Measurements from ENCODE around the gene MT1G.
"Not testable (repeated sequence)": the region's sequence is repeated elsewhere in the genome, so short reads cannot be mapped to it uniquely, and the experiment has no call there.

MT1G gene

DNA sequence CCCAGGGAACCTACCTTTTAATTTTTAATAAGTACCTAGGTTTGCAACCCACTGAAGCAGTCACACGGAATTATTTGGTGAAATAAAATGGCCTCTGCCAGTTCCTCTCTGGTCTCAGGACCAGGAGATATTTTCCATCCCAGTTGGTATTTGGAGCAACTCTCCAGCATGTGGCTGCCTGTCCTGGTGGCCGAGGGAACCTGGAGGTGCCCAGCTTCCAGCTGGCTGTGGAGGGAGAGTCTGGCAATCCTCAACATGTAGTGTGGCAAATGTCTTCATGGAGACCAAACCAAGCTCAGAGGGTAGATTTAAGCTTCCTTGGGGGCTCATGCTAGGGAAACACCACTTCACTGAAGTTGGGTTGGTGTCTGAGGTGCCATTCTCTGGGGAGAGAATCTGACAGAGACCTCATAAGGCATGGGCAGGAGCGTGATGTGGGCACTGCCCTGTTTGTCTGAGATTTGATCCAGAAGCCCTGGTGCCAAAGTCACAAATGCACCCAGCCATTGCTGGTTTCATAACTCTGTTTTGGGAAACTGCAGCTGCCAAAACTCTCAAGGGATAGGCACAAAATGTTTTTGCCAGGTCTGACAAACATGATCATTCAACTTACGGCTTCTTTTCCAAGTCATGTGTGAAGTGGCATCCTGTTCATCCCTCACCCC is 17.2 kb upstream of the MT1G start:
- no peak for DNase-seq (ENCODE audit: low read depth in 2 of 2)

DNA sequence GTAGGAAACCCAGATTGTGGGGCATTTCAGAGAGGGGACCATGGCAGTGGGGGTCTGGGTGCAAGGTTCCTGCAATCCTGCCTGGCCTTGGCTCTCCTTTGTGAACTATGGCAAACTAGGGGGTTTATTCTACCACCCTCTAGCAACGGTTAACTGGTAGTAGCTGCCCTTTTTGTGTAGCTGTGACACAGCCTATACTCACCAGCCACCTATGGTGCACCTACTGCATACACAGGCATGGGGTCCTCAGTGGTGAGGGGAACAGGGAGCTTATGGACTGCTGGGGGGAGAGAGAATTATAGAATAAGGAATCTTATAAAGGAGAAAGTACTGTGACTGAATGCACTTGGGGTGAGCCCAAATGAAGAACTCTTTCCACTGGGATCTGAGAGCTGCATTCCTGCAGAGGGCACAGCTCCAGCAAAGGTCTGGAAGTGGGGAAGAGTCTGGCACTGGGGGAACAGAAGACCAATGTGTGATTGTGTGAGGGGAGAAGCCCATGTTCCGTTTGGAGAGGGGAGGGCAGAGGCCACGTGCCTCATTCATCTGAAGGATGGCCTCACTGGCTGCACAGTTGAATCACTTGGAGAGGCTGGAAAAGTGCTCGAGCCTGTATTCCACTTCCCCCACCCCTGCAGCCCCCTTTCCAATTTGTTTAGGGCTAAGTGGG is 16.5 kb upstream of the MT1G start:
- DNase-seq (ENCODE audit: low read depth in 2 of 2): no peak

DNA sequence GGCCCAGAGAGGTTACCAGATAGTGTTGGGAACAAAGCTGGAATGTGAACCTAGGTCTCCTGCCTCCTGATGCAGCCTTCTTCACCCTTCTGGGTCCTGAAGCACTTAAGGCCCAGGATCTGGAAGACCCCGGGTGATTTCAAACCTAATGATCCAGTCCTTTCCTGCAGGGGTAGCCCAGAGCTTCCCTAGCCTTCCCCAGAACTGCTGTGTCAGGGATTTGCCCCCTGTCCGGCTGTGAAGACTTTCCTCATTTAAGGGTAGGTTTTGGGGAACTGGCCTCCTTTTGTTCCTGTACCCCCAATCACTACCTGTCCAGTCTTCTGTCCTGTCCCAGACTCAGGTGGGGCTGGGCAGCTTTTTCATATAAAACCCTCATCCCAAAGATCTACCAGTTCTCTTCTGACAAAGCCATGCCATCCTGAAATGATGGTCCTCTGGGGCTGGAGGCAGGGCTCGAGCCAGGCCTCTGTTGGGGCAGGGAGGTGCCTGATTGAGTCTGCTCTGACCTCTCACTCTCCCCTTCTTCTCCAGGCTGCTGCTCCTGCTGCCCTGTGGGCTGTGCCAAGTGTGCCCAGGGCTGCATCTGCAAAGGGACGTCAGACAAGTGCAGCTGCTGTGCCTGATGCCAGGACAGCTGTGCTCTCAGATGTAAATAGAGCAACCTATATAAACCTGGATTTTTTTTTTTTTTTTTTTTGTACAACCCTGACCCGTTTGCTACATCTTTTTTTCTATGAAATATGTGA is 15.7 kb upstream of the MT1G start:
- no peak for DNase-seq (ENCODE audit: low read depth in 2 of 2)

GRCh38 chr16:56682703-56683397 is 15.0 kb upstream of the MT1G start:
- no peak for DNase-seq (ENCODE audit: low read depth in 2 of 2)

DNA sequence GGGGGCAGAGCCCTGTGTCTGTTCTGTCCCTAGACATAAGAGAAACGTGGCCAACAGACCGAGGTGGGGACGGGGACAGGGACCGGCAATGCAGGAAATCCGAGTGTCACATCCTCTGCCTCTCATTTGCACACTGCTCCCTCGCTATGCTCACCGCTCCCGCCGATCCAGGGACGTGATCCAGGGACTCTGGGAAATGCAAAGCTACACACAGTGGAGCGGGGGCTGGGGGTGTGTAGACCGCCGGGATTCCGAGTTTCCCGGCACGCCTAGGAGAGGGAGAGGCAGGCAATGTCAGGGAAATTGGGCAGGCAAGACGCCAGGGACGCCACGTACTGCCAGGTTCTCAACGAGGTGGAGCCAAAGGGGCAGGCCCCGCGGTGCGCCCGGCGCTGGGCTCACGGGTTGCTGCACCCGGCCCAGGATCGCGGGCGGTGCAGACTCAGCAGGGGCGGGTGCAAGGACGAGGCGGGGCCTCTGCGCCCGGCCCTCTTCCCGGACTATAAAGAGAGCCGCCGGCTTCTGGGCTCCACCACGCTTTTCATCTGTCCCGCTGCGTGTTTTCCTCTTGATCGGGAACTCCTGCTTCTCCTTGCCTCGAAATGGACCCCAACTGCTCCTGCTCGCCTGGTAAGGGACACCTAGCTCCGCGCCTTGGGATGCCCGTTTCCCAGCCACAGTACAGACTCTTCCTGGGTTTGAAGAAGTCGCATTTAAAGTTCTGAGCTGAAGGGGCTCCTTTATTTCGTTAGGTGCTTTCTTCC is 14.3 kb upstream of the MT1G start, which contains the start of gene MT1X:
Gene MT1X, plus strand, starts transcription at position 532 of the 764 bp plus-strand sequence. Its CDS starts 71 bp downstream, at position 603.
- peak; percentile 85 for DNase-seq (ENCODE audit: low read depth in 2 of 2)

- DNase-seq (ENCODE audit: low read depth in 2 of 2): no peak
Observed at GRCh38 chr16:56679818-56680217, 12.0 kb upstream of the MT1G start.

- no peak for DNase-seq (ENCODE audit: low read depth in 2 of 2)
Observed at GRCh38 chr16:56679078-56679730, 11.3 kb upstream of the MT1G start.

DNA sequence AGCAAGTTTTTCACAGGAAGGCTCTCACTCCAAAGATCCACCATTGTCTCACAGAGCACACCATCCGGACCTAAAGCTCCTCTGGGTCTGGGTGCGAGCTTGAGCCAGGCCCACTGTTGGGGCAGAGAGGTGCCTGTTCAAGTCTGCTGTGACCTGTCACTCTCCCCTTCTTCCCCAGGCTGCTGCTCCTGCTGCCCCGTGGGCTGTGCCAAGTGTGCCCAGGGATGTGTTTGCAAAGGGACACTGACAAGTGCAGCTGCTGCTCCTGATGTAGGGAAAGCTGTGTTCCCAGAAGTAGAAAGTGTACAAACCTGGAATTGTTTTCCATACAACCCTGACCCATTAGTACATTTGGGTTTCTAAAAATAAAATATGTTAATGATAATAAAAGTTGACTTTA is 9.6 kb upstream of the MT1G start:
- no peak for DNase-seq (ENCODE audit: low read depth in 2 of 2)

- peak; percentile 32 to 48 for DNase-seq (ENCODE audit: low read depth in 2 of 2)
Observed at GRCh38 chr16:56675685-56676210, 7.9 kb upstream of the MT1G start.

DNA sequence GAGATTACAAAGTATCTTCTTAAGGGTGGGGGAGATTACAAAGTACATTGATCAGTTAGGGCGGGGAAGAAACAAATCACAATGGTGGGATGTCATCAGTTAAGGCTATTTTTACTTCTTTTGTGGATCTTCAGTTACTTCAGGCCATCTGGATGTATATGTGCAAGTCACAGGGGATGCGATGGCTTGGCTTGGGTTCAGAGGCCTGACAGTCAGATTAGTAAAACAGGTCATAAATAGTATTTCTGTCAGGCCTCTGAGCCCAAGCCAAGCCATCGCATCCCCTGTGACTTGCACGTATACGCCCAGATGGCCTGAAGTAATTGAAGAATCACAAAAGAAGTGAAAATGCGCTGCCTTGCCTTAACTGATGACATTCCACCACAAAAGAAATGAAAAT is 6.7 kb upstream of the MT1G start:
- DNase-seq (ENCODE audit: low read depth in 2 of 2): not testable (repeated sequence)

DNA sequence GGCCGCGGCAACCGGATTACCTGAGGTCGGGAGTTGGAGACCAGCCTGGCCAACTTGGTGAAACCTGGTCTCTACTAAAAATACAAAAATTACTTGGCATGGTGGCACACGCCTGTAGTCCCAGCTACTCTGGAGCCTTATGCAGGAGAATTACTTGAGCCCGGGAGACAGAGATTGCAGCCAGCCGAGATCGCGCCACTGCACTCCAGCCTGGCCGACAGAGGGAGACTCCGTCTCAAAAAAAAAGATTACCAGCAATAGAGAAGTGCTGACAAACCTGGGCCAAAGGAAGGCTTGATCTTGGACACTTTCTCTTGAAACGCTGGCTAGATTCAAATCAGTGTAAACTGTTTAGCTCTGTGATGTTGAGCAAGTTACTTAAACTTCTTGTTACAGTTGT is 6.1 kb upstream of the MT1G start:
- DNase-seq (ENCODE audit: low read depth in 2 of 2): no peak

DNA sequence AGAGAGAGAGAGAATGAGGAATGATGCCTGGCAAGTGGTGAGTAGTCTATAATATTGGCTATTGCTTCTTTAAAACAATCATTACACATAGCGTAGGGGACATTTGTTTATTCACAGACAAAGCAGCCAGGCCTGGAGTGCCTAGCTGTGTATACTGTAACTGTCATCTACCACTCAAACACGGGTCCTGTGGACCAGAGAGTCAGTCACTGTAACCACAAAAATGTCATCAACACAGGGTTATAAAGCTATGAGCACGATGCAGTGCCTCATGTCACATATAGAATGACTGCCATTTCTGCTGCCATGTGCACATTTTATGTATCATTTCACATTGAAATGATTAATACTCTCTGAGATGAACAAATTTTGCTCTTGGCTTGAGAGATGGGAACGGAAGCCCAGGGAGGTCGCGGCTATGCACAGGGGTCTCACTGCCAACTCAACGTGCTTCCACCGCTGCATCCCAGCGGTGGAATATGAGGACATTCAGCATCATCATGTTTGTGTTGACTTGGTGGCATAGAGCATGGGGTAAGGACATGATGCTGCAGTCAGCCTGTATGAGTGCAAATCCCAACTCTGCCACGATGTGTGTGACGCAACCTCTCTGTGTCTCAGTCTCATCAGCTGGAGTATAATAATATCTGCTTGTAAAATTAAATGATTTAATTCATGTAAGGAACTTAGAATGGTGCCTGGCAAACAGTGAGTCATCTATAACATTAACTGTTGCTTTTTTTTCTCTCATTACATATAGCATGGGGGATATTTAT is 5.1 kb upstream of the MT1G start:
- DNase-seq (ENCODE audit: low read depth in 2 of 2): no peak

DNA sequence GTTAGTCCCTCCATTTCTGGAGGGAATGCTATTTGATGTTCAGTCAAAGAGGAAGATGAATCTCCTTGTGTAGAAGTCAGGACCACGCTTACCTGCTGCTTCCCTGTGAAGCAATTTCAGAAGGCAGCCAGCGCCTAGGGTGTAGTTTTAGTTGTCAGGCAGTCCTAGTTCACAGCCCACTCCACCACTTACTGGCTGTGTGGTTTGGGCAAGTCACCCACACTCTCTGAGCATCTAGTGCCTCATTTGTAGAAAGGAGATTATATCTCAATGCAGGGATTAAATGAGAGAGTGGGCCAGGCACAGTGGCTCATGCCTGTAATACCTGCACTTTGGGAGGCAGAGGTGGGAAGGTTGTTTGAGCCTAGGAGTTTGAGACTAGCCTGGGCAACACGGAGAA is 4.3 kb upstream of the MT1G start:
- not testable (repeated sequence) for DNase-seq (ENCODE audit: low read depth in 2 of 2)

DNA sequence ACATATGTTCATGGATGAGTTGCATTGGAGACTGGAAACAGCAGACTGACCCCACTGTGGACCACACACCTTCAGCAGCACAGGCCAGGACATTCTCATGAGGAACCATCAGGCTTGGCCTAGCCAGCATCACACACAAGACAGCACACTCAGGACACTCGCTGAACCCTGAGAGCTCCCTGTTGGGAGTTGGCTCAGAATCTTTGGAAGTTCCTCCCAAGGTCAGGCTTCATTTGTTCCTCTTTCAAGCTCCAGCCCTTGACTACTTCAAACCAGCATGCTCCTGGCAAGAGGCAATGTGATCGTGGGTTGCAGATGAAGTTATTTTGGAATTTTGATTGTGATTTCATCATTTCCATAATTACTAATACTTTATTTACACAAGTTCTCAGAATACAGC is 3.8 kb upstream of the MT1G start:
- DNase-seq (ENCODE audit: low read depth in 2 of 2): not testable (repeated sequence)

GRCh38 chr16:56670620-56670934 is 2.7 kb upstream of the MT1G start:
- DNase-seq (ENCODE audit: low read depth in 2 of 2): no peak

DNA sequence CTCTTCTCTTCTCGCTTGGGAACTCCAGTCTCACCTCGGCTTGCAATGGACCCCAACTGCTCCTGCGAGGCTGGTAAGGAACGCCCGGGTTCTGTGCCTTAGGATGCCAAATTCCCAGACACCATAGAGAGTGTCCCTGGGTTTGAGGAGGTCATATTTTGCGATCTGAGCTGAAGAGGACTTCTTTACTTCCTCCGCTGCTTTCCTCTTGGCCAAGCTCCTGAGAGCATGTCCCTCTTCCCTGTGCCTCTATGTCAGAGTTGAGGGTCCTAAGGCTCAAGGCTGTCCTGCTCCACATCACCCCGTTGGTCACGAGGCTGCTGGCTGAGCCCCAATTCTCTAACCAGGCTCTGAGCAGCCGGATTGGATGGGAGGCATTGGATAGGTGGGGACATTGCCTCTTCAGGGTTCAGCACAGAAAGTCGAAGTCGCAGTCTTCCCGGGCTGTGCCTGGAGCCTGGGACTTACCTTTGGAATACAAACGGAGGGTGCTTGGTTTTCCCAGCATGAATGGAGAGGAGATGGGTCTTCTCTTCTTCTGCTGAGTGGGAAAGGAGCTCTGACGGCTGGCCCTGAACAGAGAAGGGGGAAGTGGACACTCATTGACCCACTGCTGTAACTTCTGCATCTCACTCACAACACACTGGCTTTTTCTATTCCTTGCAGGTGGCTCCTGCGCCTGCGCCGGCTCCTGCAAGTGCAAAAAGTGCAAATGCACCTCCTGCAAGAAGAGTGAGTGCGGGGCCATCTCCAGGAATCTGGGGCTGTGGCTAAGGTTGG is 2.2 kb upstream of the MT1G start:
- DNase-seq (ENCODE audit: low read depth in 2 of 2): no peak

DNA sequence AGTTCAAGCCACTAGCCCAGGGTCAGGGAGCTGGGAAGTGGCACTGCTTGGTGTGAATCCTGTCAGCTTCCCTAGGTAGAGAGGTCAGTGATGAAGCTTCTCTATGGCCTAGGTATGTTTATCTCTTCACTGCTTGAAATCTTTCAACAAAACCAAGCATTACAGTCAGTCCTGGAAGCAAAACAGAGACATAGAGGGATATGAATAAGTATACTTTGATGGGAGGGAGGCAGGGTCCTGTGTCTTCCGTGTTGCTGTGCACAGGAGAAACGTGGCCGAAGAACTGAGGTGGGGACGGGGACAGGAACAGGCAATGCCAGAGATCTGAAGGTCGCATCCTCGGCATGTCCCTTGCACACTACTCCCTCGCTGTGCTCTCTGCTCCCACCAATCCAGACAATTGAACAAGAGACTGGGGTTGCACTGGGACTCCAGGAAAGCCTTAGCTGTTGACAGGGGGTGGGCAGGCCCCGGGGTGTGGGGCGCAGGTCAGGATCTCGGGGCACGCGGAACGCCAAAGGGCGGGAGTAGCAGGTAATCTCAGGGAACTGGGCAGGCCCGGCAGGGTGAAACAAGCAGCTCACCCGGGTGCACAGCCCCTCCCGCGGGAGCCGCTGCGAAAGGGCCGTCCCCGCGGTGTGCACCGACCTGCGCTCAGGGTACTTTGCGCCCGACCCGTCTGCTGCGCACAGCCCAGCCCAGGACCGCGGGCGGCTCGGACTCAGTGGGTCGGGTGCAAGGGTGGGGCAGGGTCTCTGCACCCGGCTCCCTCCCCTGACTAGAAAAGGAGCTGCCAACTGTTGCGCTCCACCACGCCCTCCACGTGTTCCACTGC is 1.4 kb upstream of the MT1G start, which contains the start of gene MT1H:
Gene MT1H, plus strand, starts transcription at position 810 of the 835 bp plus-strand sequence. CDS start 71 bp downstream, outside the sequence.
- no peak for DNase-seq (ENCODE audit: low read depth in 2 of 2)
